Body of pancreas (tissue), 4 donors: ENCODE data around the gene DIRAS1.

ENCODE experiments used
- CTCF ChIP-seq, 7 experiments: fragments of 450-650 bp in 4 of 7; fragments of 200-600 bp in 3 of 7; sonication (generic) in 3 of 7; IDR thresholded peaks; one replicate each; pipeline ENCODE4 v1.5.1; 2016 to 2019; ENCODE audit warnings: antibody characterized with exemption in 7 of 7
- POLR2A ChIP-seq, 3 donors: fragments of 450-650 bp; IDR thresholded peaks; one replicate each; pipeline ENCODE4 v1.6.1; 2016; ENCODE audit warnings: antibody characterized with exemption in 3 of 3, mild to moderate bottlenecking in 2 of 3

GRCh38 chr19:2765376-2765775 lies 44.2 kb upstream of the DIRAS1 start:
- TF ChIP-seq CTCF (IDR thresholded peaks at IDR 0.05): no peak
- TF ChIP-seq POLR2A (IDR thresholded peaks at IDR 0.05): no peak
